ENCODE measurements around the gene PDS5A.

DNA sequence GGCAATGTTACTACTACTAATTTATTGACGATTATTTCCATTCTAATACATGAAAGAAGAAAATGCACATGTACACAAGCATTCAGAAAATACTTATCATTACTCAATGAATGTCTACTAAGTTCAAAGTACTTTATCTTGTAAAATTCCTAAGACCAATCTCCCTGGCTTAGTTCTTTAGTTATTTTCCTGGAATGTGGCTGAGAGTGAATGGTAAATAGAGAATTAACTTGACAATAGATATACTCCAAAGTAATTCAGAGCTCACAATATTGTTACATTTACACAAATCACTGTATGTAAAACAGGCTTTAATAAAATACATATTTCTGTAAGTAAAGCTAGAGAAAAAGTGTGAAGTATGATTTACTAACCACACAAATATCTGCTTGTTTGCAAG is 79.7 kb downstream of the PDS5A start:
- TF ChIP-seq ZC3H10 (CRISPR knock-in tag; IDR thresholded peaks at IDR 0.05) (no peak), RARB (CRISPR knock-in tag; IDR thresholded peaks at IDR 0.05) (no peak), ZNF70 (CRISPR knock-in tag; IDR thresholded peaks at IDR 0.05) (no peak), ZFP30 (CRISPR knock-in tag; IDR thresholded peaks at IDR 0.05) (no peak), ARNTL (CRISPR knock-in tag; IDR thresholded peaks at IDR 0.05; ENCODE audit: borderline replicate concordance, low read depth) (no peak), ZNF565 (CRISPR knock-in tag; conservative IDR thresholded peaks at IDR 0.05; ENCODE audit: low read depth) (no peak), ZNF8 (CRISPR knock-in tag; IDR thresholded peaks at IDR 0.05) (no peak)
- TF ChIP-seq, protein P1, sequence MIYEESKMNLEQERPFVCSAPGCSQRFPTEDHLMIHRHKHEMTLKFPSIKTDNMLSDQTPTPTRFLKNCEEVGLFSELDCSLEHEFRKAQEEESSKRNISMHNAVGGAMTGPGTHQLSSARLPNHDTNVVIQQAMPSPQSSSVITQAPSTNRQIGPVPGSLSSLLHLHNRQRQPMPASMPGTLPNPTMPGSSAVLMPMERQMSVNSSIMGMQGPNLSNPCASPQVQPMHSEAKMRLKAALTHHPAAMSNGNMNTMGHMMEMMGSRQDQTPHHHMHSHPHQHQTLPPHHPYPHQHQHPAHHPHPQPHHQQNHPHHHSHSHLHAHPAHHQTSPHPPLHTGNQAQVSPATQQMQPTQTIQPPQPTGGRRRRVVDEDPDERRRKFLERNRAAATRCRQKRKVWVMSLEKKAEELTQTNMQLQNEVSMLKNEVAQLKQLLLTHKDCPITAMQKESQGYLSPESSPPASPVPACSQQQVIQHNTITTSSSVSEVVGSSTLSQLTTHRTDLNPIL (CRISPR knock-in tag; IDR thresholded peaks at IDR 0.05; ENCODE audit: low read depth): no peak
- TF ChIP-seq, protein P2, sequence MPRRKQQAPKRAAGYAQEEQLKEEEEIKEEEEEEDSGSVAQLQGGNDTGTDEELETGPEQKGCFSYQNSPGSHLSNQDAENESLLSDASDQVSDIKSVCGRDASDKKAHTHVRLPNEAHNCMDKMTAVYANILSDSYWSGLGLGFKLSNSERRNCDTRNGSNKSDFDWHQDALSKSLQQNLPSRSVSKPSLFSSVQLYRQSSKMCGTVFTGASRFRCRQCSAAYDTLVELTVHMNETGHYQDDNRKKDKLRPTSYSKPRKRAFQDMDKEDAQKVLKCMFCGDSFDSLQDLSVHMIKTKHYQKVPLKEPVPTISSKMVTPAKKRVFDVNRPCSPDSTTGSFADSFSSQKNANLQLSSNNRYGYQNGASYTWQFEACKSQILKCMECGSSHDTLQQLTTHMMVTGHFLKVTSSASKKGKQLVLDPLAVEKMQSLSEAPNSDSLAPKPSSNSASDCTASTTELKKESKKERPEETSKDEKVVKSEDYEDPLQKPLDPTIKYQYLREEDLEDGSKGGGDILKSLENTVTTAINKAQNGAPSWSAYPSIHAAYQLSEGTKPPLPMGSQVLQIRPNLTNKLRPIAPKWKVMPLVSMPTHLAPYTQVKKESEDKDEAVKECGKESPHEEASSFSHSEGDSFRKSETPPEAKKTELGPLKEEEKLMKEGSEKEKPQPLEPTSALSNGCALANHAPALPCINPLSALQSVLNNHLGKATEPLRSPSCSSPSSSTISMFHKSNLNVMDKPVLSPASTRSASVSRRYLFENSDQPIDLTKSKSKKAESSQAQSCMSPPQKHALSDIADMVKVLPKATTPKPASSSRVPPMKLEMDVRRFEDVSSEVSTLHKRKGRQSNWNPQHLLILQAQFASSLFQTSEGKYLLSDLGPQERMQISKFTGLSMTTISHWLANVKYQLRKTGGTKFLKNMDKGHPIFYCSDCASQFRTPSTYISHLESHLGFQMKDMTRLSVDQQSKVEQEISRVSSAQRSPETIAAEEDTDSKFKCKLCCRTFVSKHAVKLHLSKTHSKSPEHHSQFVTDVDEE (CRISPR knock-in tag; IDR thresholded peaks at IDR 0.05): no peak
- TF ChIP-seq, protein P3, sequence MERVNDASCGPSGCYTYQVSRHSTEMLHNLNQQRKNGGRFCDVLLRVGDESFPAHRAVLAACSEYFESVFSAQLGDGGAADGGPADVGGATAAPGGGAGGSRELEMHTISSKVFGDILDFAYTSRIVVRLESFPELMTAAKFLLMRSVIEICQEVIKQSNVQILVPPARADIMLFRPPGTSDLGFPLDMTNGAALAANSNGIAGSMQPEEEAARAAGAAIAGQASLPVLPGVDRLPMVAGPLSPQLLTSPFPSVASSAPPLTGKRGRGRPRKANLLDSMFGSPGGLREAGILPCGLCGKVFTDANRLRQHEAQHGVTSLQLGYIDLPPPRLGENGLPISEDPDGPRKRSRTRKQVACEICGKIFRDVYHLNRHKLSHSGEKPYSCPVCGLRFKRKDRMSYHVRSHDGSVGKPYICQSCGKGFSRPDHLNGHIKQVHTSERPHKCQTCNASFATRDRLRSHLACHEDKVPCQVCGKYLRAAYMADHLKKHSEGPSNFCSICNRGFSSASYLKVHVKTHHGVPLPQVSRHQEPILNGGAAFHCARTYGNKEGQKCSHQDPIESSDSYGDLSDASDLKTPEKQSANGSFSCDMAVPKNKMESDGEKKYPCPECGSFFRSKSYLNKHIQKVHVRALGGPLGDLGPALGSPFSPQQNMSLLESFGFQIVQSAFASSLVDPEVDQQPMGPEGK (CRISPR knock-in tag; IDR thresholded peaks at IDR 0.05; ENCODE audit: borderline replicate concordance): no peak
- TF ChIP-seq, protein P4, sequence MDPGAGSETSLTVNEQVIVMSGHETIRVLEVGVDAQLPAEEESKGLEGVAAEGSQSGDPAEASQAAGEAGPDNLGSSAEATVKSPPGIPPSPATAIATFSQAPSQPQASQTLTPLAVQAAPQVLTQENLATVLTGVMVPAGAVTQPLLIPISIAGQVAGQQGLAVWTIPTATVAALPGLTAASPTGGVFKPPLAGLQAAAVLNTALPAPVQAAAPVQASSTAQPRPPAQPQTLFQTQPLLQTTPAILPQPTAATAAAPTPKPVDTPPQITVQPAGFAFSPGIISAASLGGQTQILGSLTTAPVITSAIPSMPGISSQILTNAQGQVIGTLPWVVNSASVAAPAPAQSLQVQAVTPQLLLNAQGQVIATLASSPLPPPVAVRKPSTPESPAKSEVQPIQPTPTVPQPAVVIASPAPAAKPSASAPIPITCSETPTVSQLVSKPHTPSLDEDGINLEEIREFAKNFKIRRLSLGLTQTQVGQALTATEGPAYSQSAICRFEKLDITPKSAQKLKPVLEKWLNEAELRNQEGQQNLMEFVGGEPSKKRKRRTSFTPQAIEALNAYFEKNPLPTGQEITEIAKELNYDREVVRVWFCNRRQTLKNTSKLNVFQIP (CRISPR knock-in tag; IDR thresholded peaks at IDR 0.05; ENCODE audit: borderline replicate concordance, low read depth): no peak
